Small intestine (tissue), 7 donors: ENCODE results near the gene EIPR1. TPM values are rescaled to one million over a fixed set of nuclear protein-coding genes. Genes with fewer than 3 reads are reported as not detected.

Source experiments
- DNase-seq, 2 donors: peaks; one replicate each; pipeline versions ENCODE4 v3.0.0 to v3.0.0-alpha.2; 2013
- FAIRE-seq: peaks from 2 replicates; lab custom pipeline; 2012; peaks lifted over from hg19 to GRCh38; lab: Jason Lieb, UNC
- H3K27ac ChIP-seq, 3 donors: one replicate each; pipeline ENCODE4 v1.5.1; 2013; ENCODE audit warnings: low read length in 2 of 3, mild to moderate bottlenecking in 2 of 3, control low read depth in 1 of 3, inconsistent platforms in 1 of 3, low read depth in 1 of 3, moderate library complexity in 1 of 3
- H3K27me3 ChIP-seq, 3 donors: one replicate each; pipeline ENCODE4 v1.6.1; 2013; ENCODE audit warnings: low read length in 3 of 3, inconsistent platforms in 1 of 3; ENCODE audit not compliant: control insufficient read depth in 3 of 3, insufficient read depth in 3 of 3
- H3K36me3 ChIP-seq, 3 donors: one replicate each; pipeline ENCODE4 v1.6.1; 2013; ENCODE audit warnings: low read length in 3 of 3, inconsistent platforms in 1 of 3, low read depth in 1 of 3, mild to moderate bottlenecking in 1 of 3, moderate library complexity in 1 of 3; ENCODE audit not compliant: control insufficient read depth in 3 of 3, insufficient read depth in 2 of 3
- H3K4me1 ChIP-seq, 3 donors: one replicate each; pipeline ENCODE4 v1.6.1; 2013; ENCODE audit warnings: low read length in 2 of 3, inconsistent platforms in 1 of 3, low read depth in 1 of 3, mild to moderate bottlenecking in 1 of 3, moderate library complexity in 1 of 3; ENCODE audit not compliant: control insufficient read depth in 3 of 3, insufficient read depth in 2 of 3
- H3K4me3 ChIP-seq, 3 donors: one replicate each; pipeline ENCODE4 v1.5.1; 2013; ENCODE audit warnings: low read length in 3 of 3, control low read depth in 1 of 3, inconsistent platforms in 1 of 3, low read depth in 1 of 3, mild to moderate bottlenecking in 1 of 3, moderate library complexity in 1 of 3
- H3K9me3 ChIP-seq, 2 donors: one replicate each; pipeline ENCODE4 v1.6.1; 2013; ENCODE audit warnings: low read depth in 1 of 2, low read length in 1 of 2; ENCODE audit not compliant: control insufficient read depth in 2 of 2, insufficient read depth in 1 of 2
- WGBS, 3 donors: extraction: QIAGEN DNeasy Blood & Tissue Kit; methylation state at CpG; one replicate each; pipeline ENCODE4 v1.1.7; 2013; 5-methylcytosine and 5-hydroxymethylcytosine counted together
- polyA plus RNA-seq, 4 donors: library from polyadenylated mRNA; stranded (reverse) in 3 of 4; unstranded in 1 of 4; fragments of 200-250 nt in 3 of 4; fragments of 120-200 nt in 1 of 4; gene quantifications; one replicate each; pipeline versions ENCODE4 v1.2.1 to v1.2.3, GENCODE V29; 2013
- donor health status: healthy with polysubstance abuse.
- donor health status: control.
- donor health status: control.
- donor health status: Bipolar disorder and iron deficiency.
- donor health status: healthy.

Gene EIPR1
- polyA plus RNA-seq, 4 donors, result 16.8 to 28.5 (median 19.5) TPM

GRCh38 chr2:3334392-3335345, 42.9 kb downstream of the EIPR1 start:
- DNase-seq, result no peak
- peaks cover 1 to 49% (median 3%) of the 10 kb centered on the region in 3 donors for H3K36me3 ChIP-seq
- H3K27ac ChIP-seq, result no peak overlapping the region

GRCh38 chr2:3332133-3332532, 45.5 kb downstream of the EIPR1 start:
- 83 to 96% (median 93%) methylated on average over 8 of the region's 8 CpGs for WGBS, 3 donors
- no peaks in the 10 kb centered on the region for H3K4me1 ChIP-seq
- FAIRE-seq, result no peak

More at GRCh38 chr2:3334392-3335345, 42.9 kb downstream of the EIPR1 start:
- no peaks in the 10 kb centered on the region for H3K27me3 ChIP-seq
- no peaks in the 10 kb centered on the region for H3K9me3 ChIP-seq
- H3K4me1 ChIP-seq, result no peaks in the 10 kb centered on the region
- H3K4me3 ChIP-seq, result no peak overlapping the region
- FAIRE-seq, result no peak
- 81 to 90% (median 86%) methylated on average over 24 of the region's 24 CpGs for WGBS, 3 donors

GRCh38 chr2:3329491-3329890, 48.1 kb downstream of the EIPR1 start:
- Histone ChIP-seq H3K9me3 (no peaks in the 10 kb centered on the region), H3K27ac (no peak overlapping the region), H3K4me1 (peaks cover 0 to 3% (median 2%) of the 10 kb centered on the region in 3 donors), H3K36me3 (peaks cover 3 to 34% (median 3%) of the 10 kb centered on the region in 3 donors), H3K4me3 (no peak overlapping the region), H3K27me3 (no peaks in the 10 kb centered on the region)
- WGBS, 3 donors, result 80 to 96% (median 92%) methylated on average over 5 of the region's 5 CpGs
- no peak for FAIRE-seq
- no peak for DNase-seq

More at GRCh38 chr2:3332133-3332532, 45.5 kb downstream of the EIPR1 start:
- Histone ChIP-seq H3K4me3 (no peak overlapping the region), H3K9me3 (no peaks in the 10 kb centered on the region), H3K27ac (no peak overlapping the region), H3K36me3 (peaks cover 1 to 47% (median 3%) of the 10 kb centered on the region in 3 donors), H3K27me3 (no peaks in the 10 kb centered on the region)
- no peak for DNase-seq

- no peaks in the 10 kb centered on the region for H3K27me3 ChIP-seq
- H3K4me1 ChIP-seq, result peaks cover 0 to 5% (median 2%) of the 10 kb centered on the region in 3 donors
- 82 to 92% (median 91%) methylated on average over 15 of the region's 15 CpGs for WGBS, 3 donors
- H3K4me3 ChIP-seq, result no peak overlapping the region
- FAIRE-seq (no peak), DNase-seq (no peak)
- H3K9me3 ChIP-seq, result no peaks in the 10 kb centered on the region
- H3K27ac ChIP-seq, result no peak overlapping the region
- peaks cover 2 to 33% (median 3%) of the 10 kb centered on the region in 3 donors for H3K36me3 ChIP-seq
Measured at GRCh38 chr2:3326871-3327270, 50.7 kb downstream of the EIPR1 start.

- Histone ChIP-seq H3K36me3 (peaks cover 2 to 36% (median 3%) of the 10 kb centered on the region in 3 donors), H3K27me3 (no peaks in the 10 kb centered on the region), H3K27ac (no peak overlapping the region), H3K9me3 (no peaks in the 10 kb centered on the region), H3K4me3 (no peak overlapping the region), H3K4me1 (peaks cover 0 to 5% (median 2%) of the 10 kb centered on the region in 3 donors)
- no peak for FAIRE-seq
- WGBS, 3 donors, result 90 to 98% (median 97%) methylated on average over 7 of the region's 7 CpGs
- no peak for DNase-seq
Measured at GRCh38 chr2:3326182-3326537, 51.5 kb downstream of the EIPR1 start.

GRCh38 chr2:3325458-3326181, 52.0 kb downstream of the EIPR1 start:
- H3K4me3 ChIP-seq, result no peak overlapping the region
- H3K27ac ChIP-seq, result no peak overlapping the region
- 85 to 89% (median 89%) methylated on average over 11 of the region's 11 CpGs for WGBS, 3 donors
- DNase-seq (no peak), FAIRE-seq (no peak)
- peaks cover 0 to 5% (median 2%) of the 10 kb centered on the region in 3 donors for H3K4me1 ChIP-seq
- peaks cover 2 to 32% (median 3%) of the 10 kb centered on the region in 3 donors for H3K36me3 ChIP-seq
- H3K9me3 ChIP-seq, result no peaks in the 10 kb centered on the region
- H3K27me3 ChIP-seq, result no peaks in the 10 kb centered on the region

- H3K36me3 ChIP-seq, result peaks cover 2 to 32% (median 3%) of the 10 kb centered on the region in 3 donors
- FAIRE-seq, result no peak
- H3K9me3 ChIP-seq, result no peaks in the 10 kb centered on the region
- H3K27ac ChIP-seq, result no peak overlapping the region
- 81 to 87% (median 84%) methylated on average over 32 to 34 of the region's 34 CpGs for WGBS, 3 donors
- DNase-seq, result peak; percentile 64 to 75
- H3K4me1 ChIP-seq, result peaks cover 0 to 5% (median 2%) of the 10 kb centered on the region in 3 donors
- H3K27me3 ChIP-seq, result no peaks in the 10 kb centered on the region
- no peak overlapping the region for H3K4me3 ChIP-seq
Measured at GRCh38 chr2:3324404-3325281, 53.0 kb downstream of the EIPR1 start.
